SKM-1 treated with dmso at 0.1 percent for 144 hours (cell line): Measurements from ENCODE around the gene SRR.
"Not testable (repeated sequence)": the region's sequence is repeated elsewhere in the genome, so short reads cannot be mapped to it uniquely, and the experiment has no call there.

ENCODE experiments used
- DNase-seq: peaks from one replicate; lab custom pipeline; 2025; ENCODE audit not compliant: unreplicated experiment; lab: John Stamatoyannopoulos, UW

SRR gene

DNA sequence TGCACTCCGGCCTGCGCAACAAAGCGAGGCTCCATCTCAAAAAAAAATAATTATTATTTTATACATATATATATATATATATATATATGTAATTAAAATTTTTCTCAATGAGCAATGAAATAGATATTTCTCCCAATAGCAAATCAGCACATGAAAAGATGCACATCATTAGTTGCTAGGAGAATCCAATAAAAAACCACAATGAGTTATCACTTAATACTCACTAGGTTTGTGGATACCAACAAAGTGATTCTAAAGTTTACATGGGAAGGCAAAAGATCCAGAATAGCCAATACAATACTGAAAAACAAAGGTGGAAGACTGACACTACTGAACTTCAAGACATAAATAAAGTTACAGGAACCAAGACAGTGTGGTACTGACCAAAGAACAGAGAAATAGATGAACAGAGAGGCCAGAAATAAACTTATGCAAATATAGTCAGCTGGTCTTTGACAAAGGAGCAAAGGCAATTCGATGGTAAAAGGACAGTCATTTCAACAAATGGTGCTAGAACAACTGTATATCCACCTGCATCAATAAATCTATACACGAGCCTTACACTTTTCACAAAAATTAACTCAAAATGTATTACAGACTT, 13.8 kb upstream of the SRR start:
- DNase-seq = no peak

DNA sequence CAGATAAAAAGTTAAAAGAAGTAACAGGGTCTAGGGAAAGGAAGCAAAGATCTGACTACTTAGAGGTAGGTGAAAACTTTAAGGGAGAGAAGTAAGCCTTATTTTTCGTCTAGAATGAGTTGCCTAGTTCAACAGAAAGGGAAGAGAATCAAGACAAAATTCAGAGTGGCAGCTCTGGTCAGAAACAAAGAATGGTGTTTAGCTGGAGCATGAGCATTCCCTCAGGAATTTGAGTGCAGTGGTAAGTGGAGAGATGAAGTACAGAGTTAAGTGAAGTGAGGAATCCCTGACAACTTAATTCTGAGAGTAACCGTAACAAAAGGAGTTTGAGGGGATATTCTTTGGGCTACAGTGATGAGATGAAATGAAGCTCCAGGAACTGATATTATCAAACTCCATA, 11.7 kb upstream of the SRR start:
- DNase-seq = no peak

DNA sequence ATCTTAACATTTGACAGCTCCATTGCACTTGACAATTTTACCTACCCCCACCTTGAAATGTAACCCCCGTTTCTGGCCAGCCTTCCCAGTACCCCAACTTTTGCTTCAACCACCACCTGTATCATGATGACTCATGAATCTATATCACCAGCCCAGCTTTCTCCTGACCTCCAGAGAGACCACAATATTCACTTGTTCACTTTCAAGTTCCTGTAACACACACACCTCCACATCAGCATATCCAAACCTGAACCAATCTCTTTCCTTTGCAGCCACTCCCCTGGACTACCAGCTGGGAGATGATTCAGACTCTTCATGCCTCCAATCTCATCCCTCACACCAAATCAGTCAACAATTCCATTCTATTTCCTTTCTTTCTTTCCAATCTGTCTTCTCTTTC, 8.2 kb upstream of the SRR start:
- DNase-seq = no peak

DNA sequence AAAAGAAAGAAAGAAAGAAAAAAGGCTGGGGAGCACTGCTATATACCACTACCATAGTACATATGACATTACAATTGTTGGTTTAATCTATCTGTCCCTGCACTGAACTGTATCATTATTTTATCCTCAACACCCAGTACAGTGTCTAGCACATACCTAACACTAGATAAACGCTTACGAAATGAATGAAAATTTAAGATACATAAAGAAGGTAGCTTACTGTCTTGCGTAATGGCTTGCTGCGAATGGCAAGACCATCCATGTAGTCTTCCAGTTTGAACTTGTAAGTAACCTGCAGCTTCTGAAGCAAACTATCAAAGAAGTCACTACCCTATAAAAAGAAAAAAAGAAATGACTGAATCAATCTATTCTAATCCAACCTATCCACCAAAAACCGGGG, 6.7 kb upstream of the SRR start:
- no peak for DNase-seq

DNA sequence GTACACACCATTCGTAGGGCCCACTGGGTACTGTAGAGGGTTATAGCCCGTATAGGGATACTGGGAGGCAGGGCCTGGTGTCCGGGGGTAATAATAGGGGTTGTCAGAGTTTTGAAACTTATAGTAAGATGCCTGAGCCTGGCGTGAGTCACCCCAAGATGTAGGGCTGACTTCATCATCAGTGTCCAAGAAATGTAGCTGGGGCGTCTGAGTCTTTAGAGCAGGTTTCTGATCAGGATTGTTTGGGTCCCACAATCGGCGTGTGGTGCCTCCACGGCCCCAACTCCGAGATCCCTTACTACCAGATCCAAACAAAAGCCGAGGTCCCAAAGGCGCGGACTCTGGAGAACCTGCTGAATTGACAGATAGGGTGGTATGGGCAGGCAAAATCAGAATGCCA, 4.6 kb upstream of the SRR start:
- no peak for DNase-seq

DNA sequence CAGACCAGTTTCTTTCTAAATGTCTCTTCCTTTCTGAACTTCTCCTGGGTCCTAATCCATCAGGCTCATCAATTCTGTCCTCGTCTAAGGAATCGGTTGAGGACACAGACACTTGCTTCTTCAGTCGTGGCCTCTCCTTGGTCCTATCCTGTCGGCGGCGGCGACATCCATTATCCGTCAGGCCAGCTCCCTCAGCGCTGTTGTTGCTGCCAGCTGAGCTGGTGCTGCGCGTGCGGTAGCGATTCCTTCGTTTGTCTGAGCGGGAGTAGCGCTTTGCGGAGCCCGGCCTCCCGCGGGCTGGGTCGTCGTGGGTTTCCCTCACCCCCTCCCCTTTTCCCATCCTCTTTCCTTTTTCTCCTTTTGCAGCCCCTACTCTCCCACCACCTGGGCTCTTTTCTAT, 4.0 kb upstream of the SRR start:
- no peak for DNase-seq

DNA sequence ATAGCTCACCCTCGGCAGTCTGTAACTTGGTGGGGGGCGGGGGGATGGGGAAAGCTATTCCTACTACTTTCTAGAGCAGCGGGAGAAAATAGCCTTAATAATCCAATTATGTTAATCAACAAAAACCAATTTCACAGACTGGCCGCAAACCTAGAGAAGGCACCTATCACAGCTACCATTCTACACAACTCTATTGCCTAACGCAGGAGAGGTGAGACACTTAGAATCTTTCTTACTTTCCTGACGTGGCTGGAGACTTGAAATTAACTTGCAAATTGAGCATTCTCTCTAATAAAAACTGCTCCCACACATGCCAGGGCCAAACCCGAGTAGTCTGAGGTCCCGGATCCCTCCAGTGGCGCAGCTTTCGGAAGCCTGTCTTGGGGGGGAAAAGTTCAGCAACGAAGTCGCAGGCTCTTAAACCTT, 959 bp upstream of the SRR start:
- no peak for DNase-seq

DNA sequence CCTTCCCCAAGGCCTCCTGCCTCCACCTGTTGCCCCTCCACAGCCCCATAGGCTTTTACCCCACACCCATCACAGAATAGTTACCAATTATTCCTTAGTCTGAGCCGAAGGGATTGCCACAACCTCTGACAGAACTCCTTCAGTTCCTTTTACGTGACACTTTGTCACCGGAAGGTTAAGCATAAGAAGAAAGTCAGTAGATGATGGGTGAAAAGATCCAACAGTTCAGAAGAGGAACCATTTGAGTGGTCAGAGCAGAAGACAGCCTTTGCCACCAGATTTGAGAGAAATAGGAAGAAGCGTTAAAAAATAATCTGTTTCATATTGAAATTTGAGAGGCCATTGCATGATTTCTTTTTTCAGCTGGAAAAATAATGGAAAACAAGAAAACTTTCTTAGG, 1.2 kb downstream of the SRR start:
- no peak for DNase-seq

DNA sequence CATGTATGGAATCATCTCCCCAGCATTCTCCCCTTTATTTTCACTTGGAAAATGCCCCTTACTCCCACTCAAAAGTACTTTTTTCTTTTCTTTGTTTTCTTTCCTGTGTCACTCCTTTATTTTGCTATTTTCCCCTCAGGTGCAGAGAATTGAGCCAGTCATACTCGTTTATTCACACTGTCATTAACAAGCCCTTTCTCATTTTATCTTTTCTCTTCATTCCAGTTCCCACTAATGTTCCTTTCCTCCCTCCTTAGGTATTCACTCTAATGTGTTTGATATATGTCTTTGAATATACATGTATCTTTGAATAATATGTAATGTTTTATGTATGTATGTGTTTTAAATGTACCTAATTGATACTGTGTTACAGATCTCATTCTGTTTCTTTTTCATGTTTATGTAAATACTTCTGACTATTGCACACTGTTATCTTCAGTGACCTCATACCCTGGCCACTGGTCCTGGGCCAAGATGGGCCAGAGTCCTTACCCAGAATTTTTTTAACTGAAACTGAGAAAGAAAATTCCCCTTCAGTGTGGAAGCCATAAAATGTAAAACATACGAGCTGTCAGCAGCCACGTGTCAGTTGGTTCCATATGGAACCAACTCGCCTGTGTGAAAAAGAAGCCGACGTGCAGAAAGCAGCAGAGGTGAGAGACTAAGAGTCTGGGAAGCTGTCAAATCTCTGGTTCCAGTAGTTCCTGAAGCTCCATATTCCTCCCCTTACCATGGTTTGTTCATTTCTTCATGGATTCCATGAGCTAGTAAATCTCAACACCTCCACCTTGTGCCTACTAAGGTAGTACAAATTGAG, 5.8 kb downstream of the SRR start:
- no peak for DNase-seq

DNA sequence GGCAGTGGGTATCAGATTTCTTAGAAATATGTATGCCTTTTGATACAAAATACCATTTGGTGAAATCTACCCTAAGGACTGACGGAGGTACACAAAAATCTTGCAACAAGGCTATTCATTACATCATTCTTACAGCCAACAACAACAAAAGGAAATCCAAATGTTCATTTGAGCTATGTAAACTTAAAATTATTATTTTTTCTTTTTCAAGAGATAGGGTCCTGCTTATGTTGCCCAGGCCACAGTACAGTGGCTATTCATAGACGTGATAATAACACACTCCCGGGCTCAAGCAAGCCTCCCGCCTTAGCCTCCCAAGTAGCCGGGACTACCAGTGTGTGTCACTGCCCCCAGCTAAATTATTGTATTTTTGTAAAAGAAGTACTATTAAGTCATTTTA, 9.0 kb downstream of the SRR start:
- DNase-seq = no peak

DNA sequence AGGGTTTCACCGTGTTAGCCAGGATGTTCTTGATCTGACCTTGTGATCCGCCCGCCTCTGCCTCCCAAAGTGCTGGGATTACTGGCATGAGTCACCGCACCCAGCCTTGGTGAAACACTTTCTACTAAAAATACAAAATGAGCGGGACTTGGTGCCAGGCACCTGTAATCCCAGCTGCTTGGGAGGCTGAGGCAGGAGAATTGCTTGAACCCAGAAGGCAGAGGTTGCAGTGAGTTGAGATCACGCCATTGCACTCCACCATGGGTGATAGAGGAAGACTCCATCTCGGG, 13.1 kb downstream of the SRR start:
- DNase-seq = not testable (repeated sequence)

DNA sequence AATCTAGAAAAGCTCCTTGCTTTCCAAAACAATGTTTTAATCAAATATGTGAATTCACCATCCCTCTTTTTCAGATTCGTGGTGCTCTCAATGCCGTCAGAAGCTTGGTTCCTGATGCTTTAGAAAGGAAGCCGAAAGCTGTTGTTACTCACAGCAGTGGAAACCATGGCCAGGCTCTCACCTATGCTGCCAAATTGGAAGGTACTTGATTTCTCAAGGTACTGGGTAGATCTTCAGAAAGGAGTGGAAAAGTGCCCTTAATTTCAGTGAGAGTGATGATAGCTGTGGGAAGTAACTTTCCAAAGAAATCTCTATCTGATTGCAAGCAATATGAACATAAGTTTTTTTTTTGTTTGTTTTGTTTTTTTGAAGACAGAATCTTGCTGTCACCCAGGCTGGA, 14.0 kb downstream of the SRR start:
- no peak for DNase-seq

DNA sequence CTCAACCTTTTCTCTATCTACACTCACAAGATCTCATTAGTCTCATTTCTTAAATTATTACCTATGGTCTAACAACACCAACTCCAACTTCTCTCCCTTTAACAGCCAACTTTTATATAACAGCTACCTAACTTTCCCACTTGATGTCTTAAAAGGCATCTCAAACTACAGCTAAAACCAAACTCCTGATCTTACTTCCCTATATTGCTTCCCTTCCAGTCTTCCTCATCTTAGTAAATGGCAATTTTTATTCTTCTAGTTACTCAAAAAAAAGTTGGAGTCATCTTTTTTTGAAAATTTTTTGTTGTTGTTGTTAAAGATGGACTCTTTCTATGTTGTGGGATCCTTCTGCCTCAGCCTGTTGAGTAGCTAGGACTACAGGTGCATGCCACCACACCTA, 15.3 kb downstream of the SRR start:
- peak; percentile 1 for DNase-seq

DNA sequence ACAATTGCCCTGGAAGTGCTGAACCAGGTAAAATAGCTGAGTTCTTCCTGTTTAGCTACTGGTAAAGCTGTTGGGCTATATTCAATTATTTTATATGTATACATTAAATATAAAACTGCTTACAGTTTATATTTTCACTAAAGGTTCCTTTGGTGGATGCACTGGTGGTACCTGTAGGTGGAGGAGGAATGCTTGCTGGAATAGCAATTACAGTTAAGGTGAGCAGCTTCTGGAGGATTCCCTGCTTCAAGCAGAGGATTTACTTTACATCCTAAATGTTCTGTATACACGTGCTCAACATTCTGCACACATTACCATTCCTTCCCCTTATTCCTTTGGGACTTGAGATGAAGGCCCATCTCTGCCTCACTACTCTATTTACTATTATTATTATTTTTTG, 17.6 kb downstream of the SRR start:
- DNase-seq = no peak

DNA sequence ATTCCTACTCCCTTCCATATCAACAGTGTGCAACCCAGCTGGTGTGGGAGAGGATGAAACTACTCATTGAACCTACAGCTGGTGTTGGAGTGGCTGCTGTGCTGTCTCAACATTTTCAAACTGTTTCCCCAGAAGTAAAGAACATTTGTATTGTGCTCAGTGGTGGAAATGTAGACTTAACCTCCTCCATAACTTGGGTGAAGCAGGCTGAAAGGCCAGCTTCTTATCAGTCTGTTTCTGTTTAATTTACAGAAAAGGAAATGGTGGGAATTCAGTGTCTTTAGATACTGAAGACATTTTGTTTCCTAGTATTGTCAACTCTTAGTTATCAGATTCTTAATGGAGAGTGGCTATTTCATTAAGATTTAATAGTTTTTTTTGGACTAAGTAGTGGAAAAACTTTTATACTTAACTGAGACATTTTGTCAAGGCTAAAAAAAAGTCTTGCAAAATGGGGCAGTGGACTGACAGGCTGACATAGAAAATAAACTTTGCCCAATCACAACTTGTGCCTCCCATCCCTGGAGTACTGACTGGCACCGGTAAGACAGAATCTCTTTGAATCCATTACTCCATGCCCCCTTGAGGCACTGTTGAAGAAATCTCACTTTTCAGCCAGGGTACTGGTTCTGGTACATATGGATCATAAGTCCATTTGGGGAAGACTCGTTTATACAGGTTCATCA, 20.0 kb downstream of the SRR start:
- DNase-seq = no peak

DNA sequence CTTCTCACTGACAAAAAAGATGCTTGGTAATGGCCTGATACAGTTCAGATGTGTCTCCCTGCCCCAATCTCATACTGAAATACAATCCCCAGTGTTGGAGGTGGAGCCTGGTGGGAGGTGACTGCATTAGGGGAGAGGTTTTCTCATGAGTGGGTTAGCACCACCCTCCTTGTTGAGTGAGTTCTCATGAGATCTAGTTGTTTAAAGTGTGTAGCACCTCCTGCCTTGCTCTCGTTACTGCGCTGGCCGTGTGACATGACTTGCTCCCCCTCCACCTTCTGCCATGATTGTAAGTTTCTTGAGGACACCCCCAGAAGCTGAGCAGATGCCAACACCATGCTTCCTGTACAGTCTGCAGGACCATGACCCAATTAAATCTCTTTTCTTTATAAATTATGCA, 27.6 kb downstream of the SRR start:
- no peak for DNase-seq

DNA sequence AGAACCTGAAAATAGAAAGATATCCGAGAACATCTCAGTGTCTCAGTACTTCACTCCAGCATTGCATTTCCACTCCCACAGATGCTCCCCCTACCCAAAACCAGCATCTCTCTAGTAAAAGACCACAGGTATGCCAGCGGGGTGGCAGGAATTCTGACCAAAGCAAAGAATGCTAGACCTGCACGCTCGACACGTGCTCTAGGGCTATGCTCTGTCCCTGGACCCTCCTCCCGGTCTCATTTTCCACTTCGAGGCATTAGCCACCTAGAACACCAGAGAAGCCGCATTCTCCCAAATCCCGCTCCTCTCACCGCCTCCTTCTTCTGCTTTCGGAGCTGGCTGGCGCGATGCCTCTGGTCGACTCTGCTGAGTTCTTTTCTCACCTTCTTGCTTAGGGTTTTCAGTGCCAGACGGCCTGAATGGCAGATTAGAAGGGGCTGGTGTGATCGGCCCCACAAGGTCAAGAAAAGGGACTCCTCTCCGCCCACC, 32.0 kb downstream of the SRR start:
- no peak for DNase-seq

DNA sequence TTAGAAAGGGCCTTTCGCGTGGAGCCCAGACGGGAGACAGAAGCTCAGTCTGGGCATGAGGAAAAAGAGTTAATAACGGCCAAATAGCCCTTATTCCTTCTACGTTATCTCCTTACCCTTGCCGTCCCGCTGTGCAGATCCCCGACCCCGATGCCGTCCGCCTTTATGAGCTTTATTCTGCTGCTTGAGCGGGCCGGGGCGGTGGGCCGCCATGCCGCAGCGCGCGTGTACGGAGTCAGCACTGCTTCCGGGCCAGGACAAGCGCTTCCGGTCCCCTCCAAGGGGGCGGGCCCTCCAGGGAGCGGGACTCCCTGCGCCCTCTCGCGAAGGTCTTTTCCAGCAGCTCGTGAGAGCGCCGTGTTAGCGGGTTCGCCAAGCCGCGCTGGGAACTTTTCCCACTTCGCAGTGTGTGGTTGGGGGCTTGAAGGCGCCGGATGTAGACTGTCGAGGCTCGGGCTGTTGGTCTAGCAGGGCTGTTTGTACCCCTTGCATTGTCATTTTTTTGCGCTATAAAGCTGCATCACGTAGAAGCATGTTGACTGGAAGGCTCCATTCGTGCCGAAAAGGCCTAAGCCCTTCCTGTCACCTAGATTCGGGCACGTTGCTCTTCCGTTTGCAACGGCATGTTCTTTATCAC, 32.6 kb downstream of the SRR start, which contains the start of gene TSR1:
Gene TSR1 (minus strand): TSS at position 243 of the 637 bp plus-strand sequence. CDS start 30 bp downstream, at position 213.
- DNase-seq = peak; percentile 30

DNA sequence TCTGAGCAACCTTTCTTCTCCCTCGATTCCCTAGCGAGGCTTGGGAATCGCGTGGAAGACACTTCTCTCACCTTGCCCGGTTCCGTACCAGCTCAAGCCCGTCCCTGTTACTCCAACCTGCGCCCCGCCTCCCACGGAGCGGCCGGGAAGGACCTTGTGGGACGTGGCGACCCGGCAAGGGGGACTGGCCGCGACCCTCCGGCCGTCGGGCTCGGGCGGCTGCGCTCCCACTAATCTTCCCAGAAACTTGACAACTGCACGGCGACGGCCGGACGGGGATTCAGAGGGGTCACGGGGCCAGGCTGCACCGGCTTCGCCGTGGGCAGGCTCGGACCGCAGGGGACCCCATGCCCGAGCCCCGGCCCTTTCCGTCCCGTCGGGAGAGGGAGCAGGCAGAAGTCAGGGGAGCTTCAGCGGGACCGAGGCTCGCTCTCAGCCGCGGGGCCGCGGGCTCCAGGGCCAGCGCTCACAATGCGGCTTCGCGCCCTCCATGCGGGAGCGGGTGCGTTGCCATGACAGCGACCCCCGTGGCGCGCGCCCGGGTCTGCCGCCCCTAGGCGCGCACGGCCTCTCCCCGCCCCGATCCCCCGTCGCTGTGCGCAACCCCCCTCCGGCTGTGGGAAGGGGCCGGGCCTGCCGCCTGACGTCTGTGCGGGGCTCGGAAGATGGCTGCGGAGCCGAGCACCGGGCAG, 33.2 kb downstream of the SRR start, which contains the start of gene SGSM2:
Gene SGSM2 (plus strand): TSS at position 650 of the 692 bp plus-strand sequence. CDS start 188 bp downstream, outside the sequence.
- DNase-seq = no peak

DNA sequence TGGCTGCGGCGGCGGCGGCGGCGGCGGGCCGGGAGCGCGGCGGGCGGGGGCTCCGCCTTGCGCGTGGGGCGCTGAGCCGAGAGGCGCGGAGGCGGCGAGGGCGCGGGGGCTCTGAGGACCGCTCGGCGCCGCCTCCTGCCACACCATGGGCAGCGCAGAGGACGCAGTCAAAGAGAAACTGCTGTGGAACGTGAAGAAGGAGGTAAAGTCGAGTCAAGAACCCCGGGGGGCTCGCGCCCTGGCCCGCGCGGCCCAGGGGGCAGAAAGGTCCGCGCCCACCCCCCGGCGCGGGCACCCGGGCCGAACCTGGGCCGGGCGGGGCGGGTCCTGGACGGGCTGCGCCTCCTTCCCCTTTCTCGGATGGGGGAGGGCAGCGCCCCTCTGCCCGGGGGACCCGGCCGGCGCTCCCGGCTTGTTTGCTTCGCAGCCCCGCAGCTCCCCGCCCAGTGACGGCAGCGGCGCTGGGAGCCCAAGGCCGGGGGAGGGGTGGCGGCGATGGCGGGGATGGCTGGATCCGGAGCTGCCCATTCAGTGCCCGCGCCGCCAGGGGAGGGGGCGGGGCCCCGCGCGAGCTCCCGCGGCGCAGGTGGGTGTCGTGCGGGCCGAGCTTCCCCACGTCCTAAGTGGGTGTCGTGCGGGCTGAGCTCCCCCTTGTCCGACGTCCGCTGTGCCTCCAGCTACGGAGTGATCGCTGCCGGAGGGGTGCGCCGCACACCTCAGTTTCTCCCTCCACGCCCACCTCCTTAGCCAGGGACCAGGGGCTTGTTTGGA, 34.0 kb downstream of the SRR start:
- peak; percentile 0 for DNase-seq
